Measurements from ENCODE around the gene REC114.
"Not testable (repeated sequence)": the region's sequence is repeated elsewhere in the genome, so short reads cannot be mapped to it uniquely, and the experiment has no call there.

The REC114 gene

DNA sequence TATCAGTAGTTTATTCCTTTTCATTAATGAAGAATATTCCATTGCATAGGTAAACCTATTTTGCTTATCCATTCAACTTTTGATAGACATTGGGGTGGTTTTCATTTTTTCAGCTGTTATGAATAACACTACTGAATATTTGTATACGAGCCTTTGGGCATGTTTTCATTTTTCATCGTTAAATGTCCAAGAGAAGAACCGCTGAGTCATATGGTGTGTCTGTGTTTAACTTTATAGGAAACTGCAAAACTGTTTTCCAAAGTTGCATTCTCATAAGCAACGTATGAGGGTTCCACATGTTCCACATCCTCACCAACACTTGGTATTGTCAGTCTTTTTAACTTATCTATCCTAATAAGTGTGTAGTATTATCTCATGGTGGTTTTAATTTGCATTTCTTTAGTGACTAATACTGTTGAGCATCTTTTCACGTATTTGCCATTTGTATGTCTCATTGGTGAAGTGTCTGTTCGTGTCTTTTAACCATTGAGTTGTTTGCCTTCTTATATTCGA is 33.8 kb downstream of the REC114 start:
- TF ChIP-seq, protein P1, sequence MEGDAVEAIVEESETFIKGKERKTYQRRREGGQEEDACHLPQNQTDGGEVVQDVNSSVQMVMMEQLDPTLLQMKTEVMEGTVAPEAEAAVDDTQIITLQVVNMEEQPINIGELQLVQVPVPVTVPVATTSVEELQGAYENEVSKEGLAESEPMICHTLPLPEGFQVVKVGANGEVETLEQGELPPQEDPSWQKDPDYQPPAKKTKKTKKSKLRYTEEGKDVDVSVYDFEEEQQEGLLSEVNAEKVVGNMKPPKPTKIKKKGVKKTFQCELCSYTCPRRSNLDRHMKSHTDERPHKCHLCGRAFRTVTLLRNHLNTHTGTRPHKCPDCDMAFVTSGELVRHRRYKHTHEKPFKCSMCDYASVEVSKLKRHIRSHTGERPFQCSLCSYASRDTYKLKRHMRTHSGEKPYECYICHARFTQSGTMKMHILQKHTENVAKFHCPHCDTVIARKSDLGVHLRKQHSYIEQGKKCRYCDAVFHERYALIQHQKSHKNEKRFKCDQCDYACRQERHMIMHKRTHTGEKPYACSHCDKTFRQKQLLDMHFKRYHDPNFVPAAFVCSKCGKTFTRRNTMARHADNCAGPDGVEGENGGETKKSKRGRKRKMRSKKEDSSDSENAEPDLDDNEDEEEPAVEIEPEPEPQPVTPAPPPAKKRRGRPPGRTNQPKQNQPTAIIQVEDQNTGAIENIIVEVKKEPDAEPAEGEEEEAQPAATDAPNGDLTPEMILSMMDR (conservative IDR thresholded peaks at IDR 0.05; ENCODE audit: low read depth, low read length): no peak
- no peak for DNase-seq (ENCODE audit: low read depth)
- no peak overlapping the region for H3K4me3 ChIP-seq (ENCODE audit: low read depth, low read length)

DNA sequence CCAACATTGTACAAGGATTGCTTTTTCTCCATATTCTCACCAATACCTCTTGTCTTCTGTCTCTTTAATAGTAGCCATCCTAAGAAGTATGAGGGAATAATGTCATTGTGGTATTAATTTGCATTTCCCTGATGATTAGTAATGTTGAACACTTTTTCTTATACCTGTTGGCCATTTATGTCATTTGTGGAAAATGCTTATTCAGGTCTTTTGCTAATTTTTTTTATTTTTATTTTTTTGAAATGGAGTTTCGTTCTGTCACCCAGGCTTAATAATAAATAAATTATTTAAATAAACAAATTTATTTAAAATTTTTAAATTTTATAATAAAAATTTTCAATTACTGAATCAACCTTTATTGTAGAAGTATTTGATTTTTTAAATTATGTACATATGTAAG is 37.1 kb downstream of the REC114 start:
- DNase-seq (ENCODE audit: low read depth): no peak
- H3K4me3 ChIP-seq (ENCODE audit: low read depth, low read length): no peak overlapping the region
- TF ChIP-seq, protein P1 (conservative IDR thresholded peaks at IDR 0.05; ENCODE audit: low read depth, low read length): no peak

DNA sequence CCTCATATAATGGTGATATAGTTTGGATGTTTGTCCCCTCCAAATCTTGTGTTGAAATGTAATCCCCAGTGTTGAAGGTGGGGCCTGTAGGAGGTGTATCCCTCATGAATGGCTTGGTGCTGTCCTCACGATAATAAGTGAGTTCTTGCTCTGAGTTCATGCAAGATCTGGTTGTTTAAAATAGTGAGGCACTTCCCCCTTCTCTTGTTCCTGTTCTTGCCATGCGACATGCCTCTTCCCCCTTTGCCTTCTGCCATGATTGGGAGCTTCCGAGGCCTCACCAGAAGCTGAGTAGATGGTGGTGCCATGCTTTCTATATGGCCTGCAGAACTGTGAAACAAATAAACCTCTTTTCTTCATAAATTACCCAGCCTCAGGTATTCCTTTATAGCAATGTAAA is 39.2 kb downstream of the REC114 start:
- DNase-seq (ENCODE audit: low read depth): no peak
- TF ChIP-seq, protein P1 (conservative IDR thresholded peaks at IDR 0.05; ENCODE audit: low read depth, low read length): no peak
- H3K4me3 ChIP-seq (ENCODE audit: low read depth, low read length): no peak overlapping the region

GRCh38 chr15:73483053-73483452 is 40.1 kb downstream of the REC114 start:
- peak; percentile 40 for DNase-seq (ENCODE audit: low read depth)
- TF ChIP-seq, protein P1 (conservative IDR thresholded peaks at IDR 0.05; ENCODE audit: low read depth, low read length): no peak
- no peak overlapping the region for H3K4me3 ChIP-seq (ENCODE audit: low read depth, low read length)

- TF ChIP-seq, protein P1 (conservative IDR thresholded peaks at IDR 0.05; ENCODE audit: low read depth, low read length): no peak
- H3K4me3 ChIP-seq (ENCODE audit: low read depth, low read length): no peak overlapping the region
- DNase-seq (ENCODE audit: low read depth): no peak
These were observed 42.4 kb downstream of the REC114 start for GRCh38 chr15:73485372-73485771.

DNA sequence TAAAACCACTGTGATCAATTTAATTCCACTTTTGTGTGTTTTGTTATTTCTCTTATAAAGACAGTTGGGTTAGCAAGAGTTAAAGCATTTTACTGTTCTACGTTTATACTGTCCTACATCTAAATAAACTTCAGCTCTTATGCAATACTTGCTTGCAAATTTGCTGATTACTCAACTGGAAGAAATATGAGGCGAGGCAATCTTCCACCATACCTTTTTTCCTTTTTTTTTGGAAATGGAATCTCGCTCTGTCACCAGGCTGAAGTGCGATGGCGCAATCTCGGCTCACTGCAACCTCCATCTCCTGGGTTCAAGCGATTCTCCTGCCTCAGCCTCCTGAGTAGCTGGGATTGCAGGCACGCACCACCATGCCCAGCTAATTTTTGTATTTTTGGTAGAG is 42.9 kb downstream of the REC114 start:
- H3K4me3 ChIP-seq (ENCODE audit: low read depth, low read length): not testable (repeated sequence)
- DNase-seq (ENCODE audit: low read depth): peak; percentile 56

- DNase-seq (ENCODE audit: low read depth): no peak
- TF ChIP-seq, protein P1 (conservative IDR thresholded peaks at IDR 0.05; ENCODE audit: low read depth, low read length): no peak
- no peak overlapping the region for H3K4me3 ChIP-seq (ENCODE audit: low read depth, low read length)
These were observed 45.7 kb downstream of the REC114 start for GRCh38 chr15:73488698-73489097.

Data from choroid plexus epithelial cell (primary cell).